Peyer's patch (tissue), 4 donors: ENCODE results near the gene IFT122.
"Not testable (repeated sequence)": the region's sequence is repeated elsewhere in the genome, so short reads cannot be mapped to it uniquely, and the experiment has no call there.

Source experiments
- CTCF ChIP-seq, 6 experiments: fragments of 450-650 bp in 4 of 6; fragments of 200-600 bp in 2 of 6; sonication (generic) in 1 of 6; IDR thresholded peaks; one replicate each; pipeline ENCODE4 v1.5.1; 2017 to 2019; ENCODE audit warnings: antibody characterized with exemption in 6 of 6, mild to moderate bottlenecking in 3 of 6, moderate library complexity in 1 of 6
- POLR2A ChIP-seq, 2 donors: fragments of 450-650 bp; IDR thresholded peaks; one replicate each; pipeline ENCODE4 v1.5.1; 2017; ENCODE audit warnings: antibody characterized with exemption in 2 of 2, mild to moderate bottlenecking in 2 of 2, moderate library complexity in 2 of 2

DNA sequence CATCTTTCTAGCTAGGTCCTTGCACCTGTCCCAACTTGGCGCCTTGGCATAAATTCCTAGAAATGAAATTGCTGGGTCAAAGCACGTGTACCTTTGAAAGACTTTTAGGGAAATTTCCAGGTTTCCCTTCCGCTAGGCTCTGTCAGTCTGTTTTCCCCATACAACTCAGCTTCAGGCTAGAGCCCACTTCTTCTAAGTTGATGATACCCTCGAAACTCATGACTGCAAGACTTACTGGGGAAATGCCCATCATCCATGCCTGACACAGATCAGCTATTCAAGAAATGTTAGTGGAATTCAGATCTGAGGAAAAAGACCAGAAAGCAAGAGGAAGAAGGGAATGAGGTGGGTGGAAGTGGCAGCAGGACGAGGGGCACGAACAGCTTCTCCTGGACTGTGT, 45.1 kb downstream of the IFT122 start:
- not testable (repeated sequence) for TF ChIP-seq POLR2A, CTCF (IDR thresholded peaks at IDR 0.05)
